HFF-Myc (cell line): ENCODE data around the gene RPL18.

ENCODE experiments used
- DNase-seq: peaks from one replicate; pipeline ENCODE4 v3.0.0-alpha.2; 2011; ENCODE audit warnings: low read depth; ENCODE audit errors: extremely low read depth
- H3K4me3 ChIP-seq: replicated peaks from 2 replicates; pipeline ENCODE4 v1.5.1; 2011; ENCODE audit warnings: low read depth, mild to moderate bottlenecking, control low read depth, low read length
- TF ChIP-seq, protein P1 (sequence below): IDR thresholded peaks from 2 replicates; pipeline ENCODE4 v1.5.1; 2012; ENCODE audit warnings: mild to moderate bottlenecking, low read depth, low read length, control low read depth; ENCODE audit errors: missing control alignments

The RPL18 gene

DNA sequence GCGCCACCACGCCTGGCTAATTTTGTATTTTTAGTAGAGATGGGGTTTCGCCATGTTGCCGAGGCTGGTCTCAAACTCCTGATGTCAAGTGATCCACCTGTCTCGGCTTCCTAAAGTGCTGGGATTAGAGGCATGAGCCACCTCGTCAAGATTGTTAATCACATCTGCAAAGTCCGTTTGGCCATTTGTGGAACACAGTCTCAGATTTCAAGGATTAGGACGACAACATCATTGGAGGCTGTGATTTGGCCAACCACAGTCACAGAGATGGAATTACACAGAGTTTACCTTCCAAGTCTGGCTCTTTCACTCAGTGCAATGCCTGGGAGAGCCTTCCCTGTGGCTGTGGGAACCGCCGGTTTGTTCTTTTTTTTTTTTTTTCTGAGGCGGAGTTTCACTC lies 49.2 kb downstream of the RPL18 start:
- DNase-seq = no peak
- TF ChIP-seq, protein P1, sequence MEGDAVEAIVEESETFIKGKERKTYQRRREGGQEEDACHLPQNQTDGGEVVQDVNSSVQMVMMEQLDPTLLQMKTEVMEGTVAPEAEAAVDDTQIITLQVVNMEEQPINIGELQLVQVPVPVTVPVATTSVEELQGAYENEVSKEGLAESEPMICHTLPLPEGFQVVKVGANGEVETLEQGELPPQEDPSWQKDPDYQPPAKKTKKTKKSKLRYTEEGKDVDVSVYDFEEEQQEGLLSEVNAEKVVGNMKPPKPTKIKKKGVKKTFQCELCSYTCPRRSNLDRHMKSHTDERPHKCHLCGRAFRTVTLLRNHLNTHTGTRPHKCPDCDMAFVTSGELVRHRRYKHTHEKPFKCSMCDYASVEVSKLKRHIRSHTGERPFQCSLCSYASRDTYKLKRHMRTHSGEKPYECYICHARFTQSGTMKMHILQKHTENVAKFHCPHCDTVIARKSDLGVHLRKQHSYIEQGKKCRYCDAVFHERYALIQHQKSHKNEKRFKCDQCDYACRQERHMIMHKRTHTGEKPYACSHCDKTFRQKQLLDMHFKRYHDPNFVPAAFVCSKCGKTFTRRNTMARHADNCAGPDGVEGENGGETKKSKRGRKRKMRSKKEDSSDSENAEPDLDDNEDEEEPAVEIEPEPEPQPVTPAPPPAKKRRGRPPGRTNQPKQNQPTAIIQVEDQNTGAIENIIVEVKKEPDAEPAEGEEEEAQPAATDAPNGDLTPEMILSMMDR = no peak
- H3K4me3 ChIP-seq = no peak overlapping the region

DNA sequence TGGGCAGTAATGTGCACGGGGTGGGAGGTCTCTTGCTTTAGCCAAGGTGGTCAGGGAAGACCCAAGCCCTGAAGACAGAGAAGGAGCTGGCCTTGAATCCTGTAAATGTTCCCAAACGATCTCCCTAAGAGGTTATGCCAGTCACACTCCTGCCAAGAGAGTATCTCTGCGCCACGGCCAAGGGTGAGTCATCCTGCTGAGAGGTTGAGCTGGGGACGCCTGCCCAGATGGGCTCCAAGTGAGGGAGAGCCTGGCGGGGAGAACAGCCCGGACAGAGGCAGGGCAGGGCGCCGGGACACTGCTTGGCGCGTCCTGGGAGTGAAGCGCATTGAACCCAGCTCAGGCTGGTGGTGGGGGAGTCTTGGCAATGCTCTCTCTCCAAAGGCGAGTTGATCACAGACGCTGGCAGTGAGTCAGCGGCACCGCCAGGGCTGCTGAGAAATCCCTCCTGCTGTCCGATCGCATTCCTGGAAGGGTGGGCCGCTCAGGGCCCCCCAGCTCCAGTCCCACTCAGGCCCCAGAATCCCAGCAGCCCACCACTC lies 50.6 kb downstream of the RPL18 start:
- peak; percentile 77 for DNase-seq
- TF ChIP-seq, protein P1 = no peak
- 0 out of 2 replicates have a peak overlapping the region, but pooled peaks have one; percentile 15 for H3K4me3 ChIP-seq
